DMS114 treated with DMSO at 0.1 percent for 48 hours (cell line): ENCODE results near the gene RLN1.
"Not testable (repeated sequence)": the region's sequence is repeated elsewhere in the genome, so short reads cannot be mapped to it uniquely, and the experiment has no call there.

Experiments
- DNase-seq: peaks from one replicate; lab custom pipeline; 2025; ENCODE audit not compliant: unreplicated experiment; lab: John Stamatoyannopoulos, UW

The RLN1 gene, protein sequence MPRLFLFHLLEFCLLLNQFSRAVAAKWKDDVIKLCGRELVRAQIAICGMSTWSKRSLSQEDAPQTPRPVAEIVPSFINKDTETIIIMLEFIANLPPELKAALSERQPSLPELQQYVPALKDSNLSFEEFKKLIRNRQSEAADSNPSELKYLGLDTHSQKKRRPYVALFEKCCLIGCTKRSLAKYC

DNA sequence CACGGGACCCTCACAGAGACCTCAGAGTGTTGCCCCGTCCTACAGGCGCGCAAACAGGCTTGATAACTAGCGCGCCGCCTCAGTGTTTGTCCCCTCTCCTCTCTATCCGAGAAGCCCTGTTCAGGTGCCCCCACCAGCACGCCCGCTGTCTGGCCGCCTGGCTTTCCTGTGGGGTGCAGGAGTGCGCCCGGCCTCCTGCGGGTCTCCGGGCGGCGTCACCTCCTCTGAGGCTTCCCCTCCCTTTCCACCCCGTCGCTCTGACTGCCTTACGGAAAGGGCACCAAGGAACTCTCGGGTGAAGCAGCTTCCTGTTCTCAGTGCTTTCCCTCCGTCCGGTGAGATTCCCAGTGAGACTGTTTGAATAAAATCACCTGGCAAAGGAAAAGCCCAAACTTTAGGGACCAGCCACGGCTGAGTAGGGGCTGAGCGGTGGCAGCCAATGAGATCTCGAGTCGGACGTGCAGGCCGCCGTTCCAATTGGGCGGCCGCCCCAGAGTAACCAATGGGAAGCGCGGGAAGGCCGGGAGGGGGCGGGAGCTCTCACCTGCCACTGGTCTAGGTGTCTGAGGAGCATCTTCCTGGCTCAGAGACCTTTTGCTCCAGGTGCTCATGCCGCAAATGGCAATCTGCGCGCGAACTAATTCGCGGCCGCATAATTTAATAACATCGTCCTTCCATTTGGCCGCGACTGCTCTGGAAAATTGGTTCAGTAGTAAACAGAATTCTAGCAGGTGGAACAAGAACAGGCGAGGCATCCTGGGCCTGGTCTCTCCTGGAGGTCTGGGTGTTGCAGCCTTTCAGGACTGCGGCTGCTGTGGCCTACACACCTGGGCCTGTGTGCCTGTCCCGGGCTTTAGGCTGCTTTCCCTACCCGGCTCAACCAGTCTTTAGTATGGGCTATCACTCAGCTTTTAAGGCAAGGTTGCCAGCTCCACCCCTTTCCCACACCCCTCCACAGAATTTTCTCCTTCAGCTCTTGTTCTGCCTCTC is at the start of gene RLN1:
TSS of gene RLN1 (minus strand) at position 885 of the 990 bp plus-strand sequence. CDS start at position 755, 130 bp downstream.
- not testable (repeated sequence) for DNase-seq

DNA sequence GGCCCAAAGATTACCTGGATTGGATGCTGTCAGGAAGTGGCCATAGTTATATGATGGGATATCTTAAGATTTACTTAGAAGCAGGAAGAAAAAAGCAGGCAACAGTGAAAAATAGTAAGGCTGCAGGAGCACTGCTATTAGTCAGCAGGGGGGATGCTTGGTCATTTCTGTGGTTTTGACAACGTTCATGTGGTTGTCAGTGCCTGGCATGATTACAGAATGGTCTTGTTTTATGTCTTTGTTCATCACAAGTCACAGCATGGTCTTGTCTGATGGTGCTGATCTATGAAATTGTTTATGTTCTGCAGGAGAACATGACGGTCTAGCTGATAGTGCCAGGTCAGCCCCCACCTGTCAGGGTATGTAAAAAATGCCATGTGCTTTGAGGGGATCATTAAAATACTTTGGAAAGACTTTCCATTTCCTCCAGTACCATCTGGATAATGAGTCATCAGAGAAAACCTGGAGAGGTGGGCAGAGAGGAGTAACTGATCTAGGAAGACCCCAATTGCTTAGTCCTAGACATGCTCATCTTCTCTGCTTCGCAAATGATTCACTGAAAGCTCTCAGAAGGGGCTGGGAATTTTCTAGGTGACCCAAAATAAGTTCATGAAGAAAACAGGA is 49.5 kb upstream of the RLN1 start:
- DNase-seq: no peak

DNA sequence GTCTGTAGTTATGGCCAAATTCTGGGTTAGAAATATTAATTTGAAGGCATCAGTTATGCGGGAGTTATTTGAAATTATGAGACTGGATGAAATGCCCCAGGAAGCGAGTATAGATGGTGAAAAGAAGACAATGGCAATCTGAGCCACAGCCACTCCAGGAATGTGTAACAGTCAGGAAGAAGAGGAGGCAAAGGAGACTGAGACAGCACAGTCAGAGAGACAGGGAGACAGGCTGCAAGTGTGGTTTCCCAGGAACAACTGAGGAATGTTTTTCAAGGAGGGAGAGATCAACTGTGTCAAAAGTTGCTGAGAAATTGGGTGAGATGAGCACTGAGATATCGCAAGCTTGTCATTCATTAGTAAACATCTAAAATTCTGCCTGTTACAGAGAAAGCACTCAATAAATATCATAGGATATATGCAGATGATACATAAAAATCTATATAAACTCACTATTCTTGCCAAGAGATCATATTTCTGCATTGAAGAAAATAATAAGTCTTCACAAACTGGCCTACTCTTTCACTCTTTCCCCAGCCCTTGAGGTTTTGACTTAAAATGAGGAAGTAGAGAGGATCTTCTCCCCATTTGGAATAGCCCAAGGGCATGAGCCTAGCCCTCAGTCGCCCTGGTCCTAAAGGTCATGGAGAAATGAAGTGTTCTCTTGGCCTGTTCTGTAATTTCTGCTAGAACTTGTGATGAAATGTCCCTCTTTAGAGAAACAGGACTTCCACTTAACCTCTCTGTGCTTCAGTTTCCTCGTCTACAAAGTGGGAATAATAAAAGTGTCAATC is 48.5 kb upstream of the RLN1 start:
- DNase-seq: no peak

DNA sequence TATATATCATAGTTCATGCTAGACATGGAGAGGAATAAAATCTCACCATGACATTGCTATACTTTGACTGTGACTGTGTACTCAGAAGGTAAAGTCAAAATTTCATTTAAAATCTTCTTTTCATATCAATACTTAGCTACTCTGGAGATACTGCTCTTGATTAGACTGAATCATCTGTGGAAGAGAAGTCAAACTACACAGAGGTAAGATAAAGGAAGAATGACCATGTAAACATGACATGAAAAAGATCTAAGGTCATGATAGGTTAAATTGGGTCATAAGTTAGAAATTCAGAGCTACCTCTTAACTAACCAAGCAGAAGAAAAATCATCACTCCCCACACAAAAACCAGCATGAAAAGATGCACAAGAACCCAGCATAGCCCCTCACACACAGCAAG is 44.8 kb upstream of the RLN1 start:
- DNase-seq: no peak

DNA sequence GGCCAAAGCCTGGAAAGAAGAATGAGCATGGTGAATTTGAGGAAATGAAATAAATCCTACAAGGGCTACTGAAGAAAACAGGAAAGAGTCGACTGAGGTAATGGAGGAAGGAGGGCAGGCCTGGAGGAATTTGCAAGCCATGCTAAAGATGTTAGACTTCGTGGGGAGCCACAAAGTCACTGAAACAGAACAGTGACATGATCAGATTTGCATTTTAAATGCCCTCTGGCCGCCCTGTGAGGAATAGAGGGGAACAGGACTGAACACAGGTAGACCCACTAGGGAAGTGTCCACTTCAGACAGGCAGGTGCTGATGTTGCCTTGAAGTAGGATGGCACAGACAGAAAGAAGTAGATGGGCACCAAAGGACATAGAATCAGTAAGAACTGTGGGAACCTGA is 42.8 kb upstream of the RLN1 start:
- DNase-seq: no peak

DNA sequence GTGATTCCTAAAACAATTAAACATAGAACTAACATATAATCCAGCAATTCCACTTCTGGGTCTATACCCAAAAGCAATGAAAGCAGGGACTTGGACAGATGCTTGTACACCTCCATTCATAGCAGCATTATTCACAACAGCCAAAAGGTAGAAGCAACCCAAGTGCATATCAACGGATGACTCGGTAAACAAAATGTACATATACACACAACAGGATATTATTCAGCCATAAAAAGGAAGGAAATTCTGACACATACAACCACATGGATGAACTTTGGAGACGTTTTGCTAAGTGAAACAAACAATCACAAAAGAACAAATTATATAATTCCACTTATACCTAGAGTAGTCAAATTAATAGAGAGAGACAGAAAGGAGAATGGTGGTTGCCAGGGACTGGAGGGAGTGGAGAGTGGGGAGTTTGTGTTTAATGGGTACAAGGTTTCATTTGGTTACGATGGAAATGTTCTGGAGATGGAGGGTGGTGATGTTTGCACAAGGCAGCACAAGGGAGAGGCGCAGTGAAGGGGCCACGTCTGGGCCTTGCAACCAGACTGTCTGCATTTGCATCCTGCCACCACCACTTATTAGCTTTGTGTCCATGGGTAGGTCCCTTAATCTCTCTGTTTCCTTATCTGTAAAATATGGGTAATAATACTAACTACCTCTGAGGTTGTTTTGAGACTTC is 36.3 kb upstream of the RLN1 start:
- no peak for DNase-seq

DNA sequence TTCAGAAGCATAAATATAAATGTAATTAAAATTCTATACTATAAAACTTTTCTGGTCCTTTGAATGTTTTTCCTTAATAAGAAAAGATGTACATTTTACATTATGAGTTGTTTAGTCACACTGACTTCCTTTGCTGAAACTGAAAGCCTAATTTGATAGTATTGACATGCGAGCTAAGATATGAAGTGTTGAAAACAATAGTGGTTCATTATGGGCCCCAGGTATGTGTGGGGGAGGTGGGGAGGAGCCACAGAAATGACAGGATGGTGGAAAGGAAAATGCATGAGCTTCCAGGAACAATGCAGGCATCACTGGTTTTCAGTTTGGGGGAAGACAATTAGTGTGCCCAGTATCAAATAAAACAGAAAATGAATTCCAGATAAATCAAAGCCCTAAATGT is 35.4 kb upstream of the RLN1 start:
- no peak for DNase-seq

DNA sequence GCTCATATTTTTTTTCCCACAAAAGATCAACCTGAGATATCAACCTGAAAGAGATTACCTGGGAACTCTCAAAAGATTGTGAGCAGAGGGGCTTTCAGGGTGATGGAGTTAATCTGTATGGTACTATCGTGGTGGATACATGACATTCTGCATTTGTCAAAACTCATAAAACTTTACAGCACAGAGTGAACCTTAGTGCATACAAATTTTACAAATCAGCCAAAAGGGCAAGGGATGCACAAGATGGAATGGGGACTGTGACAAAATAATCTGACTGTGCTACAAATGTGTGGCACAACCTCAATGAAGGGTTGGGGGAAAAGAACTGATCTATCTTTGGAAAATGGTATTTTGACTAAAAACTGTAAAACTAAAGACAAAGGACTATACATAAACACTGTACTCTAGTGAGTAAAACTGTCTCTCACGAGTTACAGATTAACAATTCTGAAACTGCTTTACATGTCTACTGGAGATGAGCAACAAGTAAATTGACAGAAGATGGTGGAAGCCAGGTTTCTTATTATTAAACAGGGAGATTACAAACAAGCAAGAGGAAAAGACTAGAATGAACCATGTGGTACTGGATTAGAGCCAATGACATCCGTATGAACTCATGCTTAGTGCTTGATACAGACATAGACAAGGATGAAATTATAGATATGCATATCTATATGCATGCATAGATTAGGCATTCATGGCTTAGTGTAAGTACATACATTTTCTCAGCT is 24.8 kb upstream of the RLN1 start:
- DNase-seq: no peak

DNA sequence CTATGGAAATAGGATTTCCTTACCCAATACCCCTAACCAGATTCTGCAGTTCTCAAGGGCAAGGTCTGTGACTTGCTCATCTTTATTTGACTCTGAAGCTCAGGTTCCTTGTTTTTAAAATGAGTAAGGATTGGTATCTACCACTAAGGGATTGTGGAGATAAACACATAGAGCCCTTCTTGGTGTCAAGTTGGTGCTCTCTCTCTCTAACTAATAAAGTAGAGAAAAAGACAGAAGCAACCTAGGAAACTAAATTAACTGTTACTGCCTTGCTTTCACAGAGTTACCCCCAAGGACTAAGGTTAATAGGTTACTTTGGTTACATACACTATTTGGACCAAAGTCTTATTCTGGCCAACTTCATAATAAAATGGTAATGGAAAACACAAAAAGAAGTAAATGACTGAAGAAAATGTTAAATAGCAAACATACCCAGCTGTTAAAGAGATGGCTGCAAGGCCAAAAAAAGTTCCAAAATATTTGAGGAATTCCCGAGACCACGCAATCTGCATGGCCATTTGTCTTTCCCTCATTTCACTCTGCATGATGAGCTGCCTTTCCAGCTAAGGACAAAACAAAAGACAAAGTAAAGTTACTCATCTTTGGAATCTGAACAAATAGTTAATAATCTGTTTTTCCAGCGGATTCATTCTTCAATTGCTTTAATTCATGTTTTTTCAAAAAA is 21.8 kb upstream of the RLN1 start:
- no peak for DNase-seq

DNA sequence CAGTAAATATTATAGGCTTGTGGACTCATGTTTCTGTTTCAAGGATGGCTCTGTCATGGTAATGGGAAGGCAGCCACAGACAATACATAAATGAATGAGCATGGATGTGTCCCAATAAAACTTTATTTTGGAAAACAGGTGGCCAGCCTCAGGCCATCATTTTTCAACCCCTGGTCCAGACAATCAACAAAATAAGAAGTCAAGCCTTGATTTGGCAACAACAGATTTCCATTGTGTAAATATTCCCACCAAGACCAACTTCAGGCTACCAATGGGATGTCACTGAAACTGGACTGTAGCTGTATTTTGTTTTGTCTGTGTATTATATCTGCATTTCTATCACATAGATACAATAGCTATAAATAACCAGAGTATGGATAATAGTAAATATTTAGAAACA is 20.7 kb upstream of the RLN1 start:
- DNase-seq: no peak

DNA sequence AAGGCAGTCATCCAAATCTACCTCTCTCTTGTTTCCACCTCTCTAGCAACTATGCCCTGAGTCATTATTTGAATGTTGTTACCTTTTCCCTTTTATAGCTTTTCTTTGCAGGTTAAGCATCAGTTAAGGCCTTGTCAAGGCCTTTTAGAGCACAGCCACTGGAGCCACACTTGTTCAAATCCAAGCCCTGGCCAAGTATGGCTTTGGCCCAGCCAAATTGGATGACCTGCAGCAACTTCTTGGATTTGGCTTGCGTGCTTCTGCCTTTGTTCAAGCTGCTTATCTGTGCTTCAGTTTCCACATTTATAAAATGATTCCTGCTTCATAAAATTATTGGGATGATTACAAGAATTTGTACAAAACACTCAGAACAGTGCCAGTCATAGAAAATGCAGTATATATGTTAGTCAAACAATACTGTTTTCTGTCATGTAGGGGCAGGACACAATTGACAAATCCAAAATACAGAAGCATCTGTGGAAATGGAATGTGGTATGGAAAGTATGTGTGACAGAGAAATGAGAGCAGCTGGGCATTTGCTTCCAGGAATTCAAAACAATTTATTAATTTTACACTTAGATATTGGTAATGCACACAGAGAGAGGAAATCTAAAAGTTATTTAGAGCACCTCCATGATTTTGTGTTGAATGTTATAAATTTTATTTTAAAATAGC is 17.9 kb upstream of the RLN1 start:
- DNase-seq: no peak

DNA sequence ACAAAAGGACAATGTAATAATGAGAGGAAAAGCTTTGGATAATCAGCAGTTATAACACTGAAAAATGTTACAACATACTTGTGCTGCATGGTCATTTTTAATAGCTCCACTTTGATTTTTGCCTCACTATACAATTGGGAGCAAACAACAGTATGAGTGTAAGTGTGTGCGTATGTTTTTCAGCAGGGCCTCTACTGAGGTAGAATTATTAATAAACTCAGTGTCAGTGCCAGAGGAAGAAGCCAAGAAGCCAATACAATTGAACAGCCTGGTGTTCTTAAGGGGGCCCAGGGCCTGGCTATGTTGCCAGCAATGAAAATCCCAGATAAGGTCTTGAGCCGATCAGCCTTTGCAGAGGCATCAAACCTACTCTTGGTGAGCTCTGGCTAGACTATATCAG is 16.1 kb upstream of the RLN1 start:
- no peak for DNase-seq

DNA sequence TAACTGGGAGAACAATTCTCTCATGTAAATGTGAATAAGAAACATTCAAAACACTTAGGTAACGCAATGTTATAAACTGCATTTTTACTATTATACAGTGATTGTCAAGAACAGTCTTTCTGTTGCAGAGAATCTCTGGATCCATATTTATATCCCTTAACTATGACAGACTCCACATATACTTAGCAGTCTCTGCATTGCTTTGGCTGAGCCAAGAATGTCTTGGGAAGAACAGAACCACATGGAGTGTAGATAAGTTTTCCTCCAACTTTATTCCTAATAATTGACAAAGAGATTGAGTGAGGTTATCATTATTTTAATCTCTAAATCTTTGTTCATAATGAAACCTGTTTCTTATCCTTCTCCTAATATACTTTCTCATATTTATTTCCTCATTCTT is 15.6 kb upstream of the RLN1 start:
- DNase-seq: no peak

DNA sequence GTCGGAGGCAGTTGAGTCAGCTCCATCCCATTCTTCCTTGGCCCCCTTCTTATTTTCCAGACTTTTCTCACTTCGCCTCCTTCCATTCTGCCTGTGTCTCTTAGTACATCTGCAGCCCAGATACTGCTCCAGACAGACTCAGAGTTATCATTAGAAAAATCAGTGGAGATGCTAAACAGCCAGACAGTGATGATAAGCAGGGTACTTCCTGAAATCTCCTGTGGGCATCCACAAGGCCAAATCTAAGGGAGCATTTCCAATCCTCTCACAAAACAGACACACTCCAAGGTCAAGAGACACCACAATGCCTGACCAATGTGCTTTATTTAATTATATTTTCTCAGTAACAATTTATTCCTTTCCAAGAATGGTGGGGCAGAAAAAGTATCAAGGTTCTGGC is 14.5 kb upstream of the RLN1 start:
- DNase-seq: no peak

DNA sequence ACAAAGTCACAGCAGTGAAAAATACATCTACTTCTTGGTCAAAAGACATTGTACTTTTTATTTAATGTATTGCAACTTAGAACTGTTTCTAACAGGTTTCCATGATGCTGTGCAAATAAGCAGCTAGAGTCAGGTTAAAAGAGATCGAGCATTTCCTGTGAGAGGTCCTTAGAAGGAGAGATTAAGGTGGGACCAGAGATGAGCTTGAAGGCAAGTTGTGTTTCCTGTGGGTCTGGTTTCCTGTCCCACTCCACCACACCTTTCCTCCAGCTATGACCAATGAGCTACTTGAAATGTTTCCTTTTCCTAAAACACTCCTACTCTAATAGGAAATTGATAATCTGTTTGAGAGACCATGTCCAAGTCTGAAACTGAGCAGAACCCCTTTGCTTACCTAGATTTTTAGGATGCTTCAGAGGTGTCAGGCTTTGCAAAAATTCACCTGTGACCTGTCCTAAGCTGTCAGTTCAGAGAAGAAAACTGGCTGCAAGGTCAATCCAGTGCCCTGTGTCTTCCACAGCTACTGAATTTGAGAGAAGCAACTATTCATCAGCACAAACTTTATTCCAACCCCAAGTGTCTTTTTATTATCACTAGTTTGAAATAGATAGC is 13.1 kb upstream of the RLN1 start:
- no peak for DNase-seq

DNA sequence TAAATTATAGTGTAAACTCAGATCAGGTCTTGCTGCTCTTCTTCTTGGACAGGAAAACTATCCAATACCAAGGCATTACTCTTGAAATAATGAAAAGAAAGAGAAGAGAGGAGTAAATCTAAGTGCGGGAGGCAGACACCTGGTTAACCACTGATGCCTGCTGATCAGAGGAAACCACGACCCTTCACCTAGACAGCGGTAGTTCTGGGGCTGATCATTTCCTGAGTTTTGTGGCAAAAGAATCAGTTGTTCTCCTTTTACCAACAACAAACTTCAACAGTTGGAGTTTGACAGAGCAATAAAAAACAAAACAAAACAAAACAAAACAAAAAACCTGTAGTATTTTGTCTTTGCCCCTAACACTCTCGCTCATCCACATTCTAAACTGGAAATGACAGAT is 3.0 kb downstream of the RLN1 start:
- no peak for DNase-seq

DNA sequence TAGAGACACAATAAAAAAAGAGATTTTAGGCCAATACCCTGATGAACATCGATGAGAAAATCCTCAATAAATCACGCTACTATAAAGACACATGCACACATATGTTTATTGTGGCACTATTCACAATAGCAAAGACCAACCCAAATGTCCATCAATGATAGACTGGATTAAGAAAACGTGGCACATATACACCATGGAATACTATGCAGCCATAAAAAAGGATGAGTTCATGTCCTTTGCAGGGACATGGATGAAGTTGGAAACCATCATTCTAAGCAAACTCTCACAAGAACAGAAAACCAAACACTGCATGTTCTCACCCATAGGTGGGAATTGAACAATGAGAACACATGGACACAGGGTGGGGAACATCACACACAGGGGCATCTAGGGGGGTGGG is 8.4 kb downstream of the RLN1 start:
- DNase-seq: not testable (repeated sequence)

DNA sequence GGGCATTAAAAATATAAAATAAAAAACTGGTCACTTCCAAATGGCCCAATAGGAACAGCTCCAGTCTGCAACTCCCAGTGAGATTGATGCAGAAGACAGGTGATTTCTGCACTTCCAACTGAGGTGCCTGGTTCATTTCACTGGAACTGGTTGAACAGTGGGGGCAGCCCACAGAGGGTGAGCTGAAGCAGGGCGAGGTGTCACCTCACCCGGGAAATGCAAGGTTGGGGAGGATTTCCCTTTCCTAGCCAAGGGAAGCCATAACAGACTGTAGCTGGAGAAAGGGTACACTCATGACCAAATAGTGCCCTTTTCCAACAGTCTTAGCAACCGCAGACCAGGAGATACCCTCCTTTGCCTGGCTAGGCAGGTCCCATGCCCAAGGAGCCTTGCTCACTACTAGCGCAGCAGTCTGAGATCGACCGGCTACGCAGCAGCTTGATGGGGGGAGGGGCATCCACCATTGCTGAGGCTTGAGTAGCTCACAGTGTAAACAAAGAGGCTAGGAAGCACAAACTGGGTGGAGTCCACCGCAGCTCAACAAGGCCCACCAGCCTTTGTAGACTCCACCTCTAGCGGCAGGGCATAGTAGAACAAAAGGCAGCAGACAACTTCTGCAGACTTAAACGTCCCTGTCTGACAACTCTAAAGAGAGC is 12.7 kb downstream of the RLN1 start:
- DNase-seq: no peak
